HCT116 (cell line): ENCODE results near the gene TGFBR1. TPM values are rescaled to one million over a fixed set of nuclear protein-coding genes. Genes with fewer than 3 reads are reported as not detected.

Source experiments
- ATAC-seq: fragments of 200-7000 bp; cut with Tn5 transposase; 2 replicates; pipeline ENCODE4 v1.9.1; 2020; ENCODE audit warnings: mild to moderate bottlenecking, moderate library complexity
- BruUV-seq: library from RNA; stranded (reverse); fragments of 400-500 nt; replicated peaks from 2 replicates; lab custom pipeline; 2021; lab: Mats Ljungman, UMichigan
- CTCF ChIA-PET: fragments of 300-600 bp; sonication (Branson Sonifier 250); formaldehyde crosslinking; loops from one replicate; lab custom pipeline; 2021; ENCODE audit warnings: antibody characterized with exemption; lab: Charles Lee
- POLR2A ChIA-PET: fragments of 300-600, 350-600 bp; sonication (Branson Sonifier 250); formaldehyde crosslinking; loops from one replicate; lab custom pipeline; 2021; ENCODE audit warnings: antibody characterized with exemption; lab: Charles Lee
- RAD21 ChIA-PET, 2 experiments: fragments of 300-600 bp; sonication (Branson Sonifier 250); formaldehyde crosslinking; loops; one replicate each; lab custom pipeline; 2023; ENCODE audit warnings: low total read pairs in 2 of 2; ENCODE audit not compliant: uncharacterized antibody in 2 of 2, unreplicated experiment in 2 of 2, low non-redundant PET in 1 of 2; lab: Charles Lee
- DNase-seq: peaks from one replicate; pipeline ENCODE4 v3.0.0-alpha.2; 2010; ENCODE audit warnings: low read depth, low spot score
- H2AFZ ChIP-seq: fragments of 200-600 bp; shearing (Covaris generic), sonication (generic); 2 replicates; pipeline ENCODE4 v1.6.1; 2017; ENCODE audit warnings: low read depth, mixed run types, mixed read lengths, antibody characterized with exemption, low read length; ENCODE audit not compliant: poor library complexity, severe bottlenecking
- H3K27ac ChIP-seq: 2 replicates; pipeline ENCODE4 v1.5.1; 2012; ENCODE audit warnings: low read depth, low read length
- H3K27me3 ChIP-seq: fragments of 200-600 bp; sonication (generic); 2 replicates; pipeline ENCODE4 v1.6.1; 2016; ENCODE audit warnings: mixed run types, low read length, mixed read lengths; ENCODE audit not compliant: insufficient read depth
- H3K36me3 ChIP-seq, 2 experiments: fragments of 200-500 bp in 1 of 2; fragments of 200-600 bp in 1 of 2; sonication (Bioruptor generic) in 1 of 2; sonication (generic) in 1 of 2; 2 replicates each; pipeline versions ENCODE4 v1.5.1 to v1.6.1; 2014 to 2016; ENCODE audit warnings: low read length in 2 of 2, inconsistent platforms in 1 of 2, mixed read lengths in 1 of 2, mixed run types in 1 of 2; ENCODE audit not compliant: insufficient read depth in 2 of 2, control insufficient read depth in 1 of 2
- H3K4me1 ChIP-seq, 2 experiments: fragments of 200-600 bp in 1 of 2; sonication (generic) in 1 of 2; 2 replicates each; pipeline versions ENCODE4 v1.5.1 to v1.6.1; 2012 to 2017; ENCODE audit warnings: low read length in 2 of 2, inconsistent platforms in 1 of 2, mild to moderate bottlenecking in 1 of 2, mixed read lengths in 1 of 2, mixed run types in 1 of 2, moderate library complexity in 1 of 2; ENCODE audit not compliant: insufficient read depth in 2 of 2, control insufficient read depth in 1 of 2
- H3K4me2 ChIP-seq: fragments of 200-600 bp; sonication (generic); 2 replicates; pipeline ENCODE4 v1.6.1; 2017; ENCODE audit warnings: mixed run types, low read length, mixed read lengths
- H3K4me3 ChIP-seq, 2 experiments: fragments of 200-600 bp in 1 of 2; sonication (generic) in 1 of 2; replicated peaks in 1 of 2; 2 replicates each; pipeline ENCODE4 v1.5.1; 2011 to 2016; ENCODE audit warnings: low read length in 2 of 2, control low read depth in 1 of 2, low read depth in 1 of 2, mild to moderate bottlenecking in 1 of 2, mixed read lengths in 1 of 2, mixed run types in 1 of 2
- H3K79me2 ChIP-seq: fragments of 200-600 bp; sonication (generic); 2 replicates; pipeline ENCODE4 v1.6.1; 2017; ENCODE audit warnings: mild to moderate bottlenecking, mixed run types, low read length, moderate library complexity, mixed read lengths; ENCODE audit not compliant: insufficient read depth
- H3K9ac ChIP-seq: fragments of 200-600 bp; sonication (generic); 2 replicates; pipeline ENCODE4 v1.6.1; 2016; ENCODE audit warnings: low read length, mixed read lengths
- H3K9me2 ChIP-seq: fragments of 200-600 bp; sonication (generic), shearing (Covaris generic); 2 replicates; pipeline ENCODE4 v1.6.1; 2017; ENCODE audit warnings: mixed run types, mild to moderate bottlenecking, moderate library complexity; ENCODE audit not compliant: insufficient read depth
- H3K9me3 ChIP-seq, 2 experiments: fragments of 200-500 bp in 1 of 2; fragments of 200-600 bp in 1 of 2; sonication (Bioruptor generic) in 1 of 2; sonication (generic) in 1 of 2; 2 replicates each; pipeline ENCODE4 v1.6.1; 2014 to 2017; ENCODE audit warnings: low read length in 2 of 2, mixed read lengths in 2 of 2, inconsistent platforms in 1 of 2, low read depth in 1 of 2, mild to moderate bottlenecking in 1 of 2, mixed run types in 1 of 2, moderate library complexity in 1 of 2; ENCODE audit not compliant: control insufficient read depth in 1 of 2, insufficient read depth in 1 of 2
- H4K20me1 ChIP-seq: fragments of 200-600 bp; sonication (generic), shearing (Covaris generic); 2 replicates; pipeline ENCODE4 v1.6.1; 2017; ENCODE audit warnings: mixed run types, mild to moderate bottlenecking, moderate library complexity; ENCODE audit not compliant: insufficient read depth
- ATF3 ChIP-seq: IDR thresholded peaks from 2 replicates; pipeline ENCODE4 v1.6.1; 2012
- CBX3 ChIP-seq: IDR thresholded peaks from 2 replicates; pipeline ENCODE4 v1.6.1; 2012; ENCODE audit warnings: low read depth
- CTCF ChIP-seq, 3 experiments: fragments of 200-600 bp in 1 of 3; sonication (generic) in 1 of 3; IDR thresholded peaks in 2 of 3; conservative IDR thresholded peaks in 1 of 3; 2 replicates each; pipeline ENCODE4 v1.5.1; 2012 to 2017; ENCODE audit warnings: low read depth in 2 of 3, low read length in 2 of 3, antibody characterized with exemption in 1 of 3, borderline replicate concordance in 1 of 3, control low read depth in 1 of 3, mild to moderate bottlenecking in 1 of 3, mixed read lengths in 1 of 3, mixed run types in 1 of 3, moderate library complexity in 1 of 3; ENCODE audit not compliant: insufficient read depth in 1 of 3
- EZH2 ChIP-seq: fragments of 200-600 bp; sonication (generic); IDR thresholded peaks from 2 replicates; pipeline ENCODE4 v1.6.1; 2017; ENCODE audit warnings: antibody characterized with exemption, mixed run types
- FOSL1 ChIP-seq: IDR thresholded peaks from 2 replicates; pipeline ENCODE4 v1.6.1; 2012; ENCODE audit warnings: low read depth
- MAX ChIP-seq: IDR thresholded peaks from 2 replicates; pipeline ENCODE4 v1.6.1; 2012
- SIN3A ChIP-seq: IDR thresholded peaks from 2 replicates; pipeline ENCODE4 v1.6.1; 2012; ENCODE audit warnings: low read depth
- ZNF274 ChIP-seq: fragments of 200-500 bp; sonication (Bioruptor generic); IDR thresholded peaks from 2 replicates; pipeline ENCODE4 v1.6.1; 2014; ENCODE audit warnings: mild to moderate bottlenecking, low read depth, low read length, inconsistent platforms
- intact Hi-C: fragments of 100-400 bp; cut with micrococcal nuclease; formaldehyde crosslinking; loops from 2 replicates; pipeline ENCODE4 v1.10.0; 2022
- total RNA-seq: library from RNA; stranded (reverse); gene quantifications from one replicate; pipeline ENCODE4 v1.2.1, GENCODE V29; 2021; ENCODE audit not compliant: unreplicated experiment

The TGFBR1 gene
- total RNA-seq, 1 experiment from 2014 or later: 26.6 TPM

GRCh38 chr9:99169982-99170761 lies 65.3 kb downstream of the TGFBR1 start:
- no peak overlapping the region for H3K27ac ChIP-seq
- CTCF ChIA-PET: no interaction called here
- no peaks in the 10 kb centered on the region for H3K9me2 ChIP-seq
- H2AFZ ChIP-seq: no peak overlapping the region
- H4K20me1 ChIP-seq: no peaks in the 10 kb centered on the region
- no peaks in the 10 kb centered on the region for H3K36me3 ChIP-seq
- BruUV-seq: no TSS peak
- H3K4me3 ChIP-seq: no peak overlapping the region
- no peak overlapping the region for H3K9ac ChIP-seq
- no peaks in the 10 kb centered on the region for H3K4me1 ChIP-seq
- no peaks in the 10 kb centered on the region for H3K79me2 ChIP-seq
- intact Hi-C loops: no loop called here
- no peak for DNase-seq
- RAD21 ChIA-PET: no interaction called here
- TF ChIP-seq ZNF274 (no peak), CTCF (IDR thresholded peaks at IDR 0.05 in 2 of 3, conservative IDR thresholded peaks at IDR 0.05 in 1 of 3; ENCODE audit: borderline replicate concordance in 1 of 3, insufficient read depth in 1 of 3, low read depth in 2 of 3, low read length in 2 of 3) (0 out of 6 replicates have a peak, but pooled peaks of 2 of the 3 experiments have one; percentile 6 to 14), SIN3A (no peak), MAX (no peak), CBX3 (no peak), FOSL1 (no peak), ATF3 (no peak), EZH2 (no peak)
- TF ChIP-seq, all 23 proteins: peak for 1
- no peak for ATAC-seq
- POLR2A ChIA-PET: no interaction called here
- H3K4me2 ChIP-seq: no peak overlapping the region
- no peaks in the 10 kb centered on the region for H3K9me3 ChIP-seq
- no peaks in the 10 kb centered on the region for H3K27me3 ChIP-seq
